G401.6 (cell line): ENCODE results near the gene ISG15.

Experiments
- FAIRE-seq: peaks from 2 replicates; lab custom pipeline; 2012; peaks lifted over from hg19 to GRCh38; lab: Jason Lieb, UNC

Gene ISG15

GRCh38 chr1:1061682-1062345, 48.5 kb downstream of the ISG15 start:
- FAIRE-seq, result no peak

GRCh38 chr1:1062348-1063163, 49.3 kb downstream of the ISG15 start:
- FAIRE-seq, result no peak

- no peak for FAIRE-seq
Measured at GRCh38 chr1:1063261-1063944, 50.1 kb downstream of the ISG15 start.
